Central memory CD8-positive, alpha-beta T cell (primary cell): Measurements from ENCODE around the gene DCLRE1C.
"Not testable (repeated sequence)": the region's sequence is repeated elsewhere in the genome, so short reads cannot be mapped to it uniquely, and the experiment has no call there.

Experiments used
- ATAC-seq: fragments of 150-1000 bp; cut with Tn5 transposase; replicated peaks from 2 replicates; pipeline ENCODE4 v1.10.0; 2022; ENCODE audit warnings: mild to moderate bottlenecking, moderate FRiP score, moderate number of reproducible peaks; ENCODE audit not compliant: poor library complexity, severe bottlenecking; ENCODE audit errors: extremely low read depth
- DNase-seq, 2 donors: peaks; one replicate each; pipeline ENCODE4 v3.0.0; 2021; ENCODE audit warnings: low spot score in 2 of 2
- H3K27ac Mint-ChIP-seq: one replicate; pipeline ENCODE4 v1.8.0; 2022; ENCODE audit warnings: low read depth, mild to moderate bottlenecking, moderate library complexity, mixed read lengths
- H3K27me3 Mint-ChIP-seq: one replicate; pipeline ENCODE4 v1.8.0; 2022; ENCODE audit warnings: mixed read lengths
- H3K36me3 Mint-ChIP-seq: one replicate; pipeline ENCODE4 v1.8.0; 2022; ENCODE audit warnings: mild to moderate bottlenecking, moderate library complexity, mixed read lengths; ENCODE audit not compliant: insufficient read depth
- H3K4me1 Mint-ChIP-seq: one replicate; pipeline ENCODE4 v1.8.0; 2022; ENCODE audit warnings: mixed read lengths
- H3K4me3 Mint-ChIP-seq: one replicate; pipeline ENCODE4 v1.8.0; 2022; ENCODE audit warnings: mild to moderate bottlenecking, moderate library complexity, mixed read lengths
- H3K9me3 Mint-ChIP-seq: one replicate; pipeline ENCODE4 v1.8.0; 2022; ENCODE audit warnings: mixed read lengths

Gene DCLRE1C

DNA sequence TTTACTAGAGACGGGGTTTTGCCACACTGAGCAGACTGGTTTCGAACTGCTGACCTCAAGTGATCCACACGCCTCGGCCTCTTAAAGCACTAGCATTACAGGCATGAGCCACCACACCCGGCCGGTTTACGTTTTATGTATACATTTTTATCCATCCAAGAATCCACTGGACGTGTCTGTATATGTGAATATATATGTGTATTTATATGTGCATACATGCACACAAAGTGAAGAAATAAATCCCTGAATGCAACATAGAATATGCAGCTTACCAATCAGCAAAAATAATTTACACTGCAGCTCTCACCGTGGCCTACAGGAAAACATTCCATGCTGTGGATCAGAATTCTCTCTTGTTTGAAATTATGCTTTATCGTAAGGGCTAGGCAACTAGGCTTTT, 23.3 kb downstream of the DCLRE1C start:
- no peaks in the 10 kb centered on the region for H3K27me3 Mint-ChIP-seq
- no peak overlapping the region for H3K4me3 Mint-ChIP-seq
- no peak for DNase-seq
- no peaks in the 10 kb centered on the region for H3K9me3 Mint-ChIP-seq
- peaks cover 78% of the 10 kb centered on the region for H3K36me3 Mint-ChIP-seq
- H3K4me1 Mint-ChIP-seq: no peaks in the 10 kb centered on the region
- H3K27ac Mint-ChIP-seq: no peak overlapping the region
- ATAC-seq: no peak

DNA sequence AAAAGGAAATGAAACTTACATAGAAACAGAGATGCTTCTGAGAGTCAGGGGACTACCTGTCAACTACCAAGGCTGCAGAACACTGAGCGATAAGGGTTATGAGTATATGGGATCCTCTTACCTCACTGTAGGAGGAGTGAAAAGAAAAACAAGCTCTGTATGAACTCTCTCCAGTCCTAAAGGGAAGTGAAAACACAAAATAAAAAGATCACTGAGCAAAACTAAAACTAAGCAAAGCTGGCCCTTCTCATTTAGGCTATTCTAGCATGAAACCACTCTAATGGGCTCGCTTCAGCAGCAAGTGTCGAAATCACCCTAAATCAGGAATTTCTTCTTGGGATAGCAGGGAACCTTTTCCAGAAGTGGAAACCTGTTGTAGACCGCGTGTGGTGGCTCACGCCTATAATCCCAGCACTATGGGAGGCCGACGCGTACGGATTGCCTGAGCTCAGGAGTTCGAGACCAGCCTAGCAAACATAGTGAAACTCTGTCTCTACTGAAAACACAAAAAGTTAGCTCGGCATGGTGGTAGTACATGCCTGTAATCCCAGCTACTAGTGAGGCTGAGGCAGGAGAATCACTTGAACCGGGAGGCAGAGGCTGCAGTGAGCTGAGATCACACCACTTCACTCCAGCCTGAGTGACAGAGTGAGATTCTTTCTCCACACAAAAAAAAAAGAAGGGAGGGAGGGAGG, 27.0 kb downstream of the DCLRE1C start:
- DNase-seq (no peak), ATAC-seq (no peak)
- peaks cover 67% of the 10 kb centered on the region for H3K36me3 Mint-ChIP-seq
- no peaks in the 10 kb centered on the region for H3K9me3 Mint-ChIP-seq
- H3K27me3 Mint-ChIP-seq: no peaks in the 10 kb centered on the region
- no peak overlapping the region for H3K4me3 Mint-ChIP-seq
- H3K4me1 Mint-ChIP-seq: no peaks in the 10 kb centered on the region
- no peak overlapping the region for H3K27ac Mint-ChIP-seq

DNA sequence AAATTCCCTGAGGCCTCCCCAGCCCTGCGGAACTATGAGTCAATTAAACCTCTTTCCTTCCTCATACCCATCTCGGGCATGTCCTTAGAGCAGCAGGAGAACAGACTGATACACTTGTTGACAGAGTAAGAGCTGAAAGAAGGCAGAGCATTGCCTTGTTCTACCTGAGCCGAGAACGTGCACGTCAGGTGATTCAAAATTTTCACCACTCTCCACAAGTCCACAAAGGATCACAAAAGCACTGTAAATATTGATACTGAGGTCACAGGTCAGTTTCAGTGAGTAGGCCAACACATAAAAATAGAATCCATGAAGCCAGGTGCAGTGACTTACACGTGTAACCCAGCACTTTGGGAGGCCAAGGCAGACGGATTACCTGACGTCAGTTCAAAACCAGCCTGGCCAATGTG, 27.8 kb downstream of the DCLRE1C start:
- no peaks in the 10 kb centered on the region for H3K9me3 Mint-ChIP-seq
- no peaks in the 10 kb centered on the region for H3K4me1 Mint-ChIP-seq
- H3K4me3 Mint-ChIP-seq: no peak overlapping the region
- DNase-seq: no peak
- ATAC-seq: no peak
- no peak overlapping the region for H3K27ac Mint-ChIP-seq
- no peaks in the 10 kb centered on the region for H3K27me3 Mint-ChIP-seq
- H3K36me3 Mint-ChIP-seq: peaks cover 68% of the 10 kb centered on the region

DNA sequence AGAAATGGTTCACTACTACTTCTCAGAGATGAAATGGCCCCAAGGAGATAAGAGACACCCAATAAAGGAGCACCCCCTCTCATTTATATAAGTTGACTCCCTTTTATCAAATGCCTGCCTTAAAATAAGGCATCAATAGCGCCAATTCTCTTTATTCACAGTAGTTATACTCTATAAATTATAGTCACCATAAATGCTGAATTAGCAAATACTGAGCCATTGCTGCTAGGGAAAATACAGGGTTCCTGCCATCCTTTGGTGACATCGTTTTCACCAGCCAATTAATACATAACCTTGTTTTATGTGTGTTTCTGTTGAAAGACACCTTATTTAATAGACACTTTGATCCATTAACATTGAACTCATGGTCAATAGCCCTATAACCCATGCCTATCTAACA, 28.6 kb downstream of the DCLRE1C start:
- no peaks in the 10 kb centered on the region for H3K9me3 Mint-ChIP-seq
- H3K27me3 Mint-ChIP-seq: no peaks in the 10 kb centered on the region
- no peak for DNase-seq
- H3K4me1 Mint-ChIP-seq: no peaks in the 10 kb centered on the region
- H3K36me3 Mint-ChIP-seq: peaks cover 70% of the 10 kb centered on the region
- no peak for ATAC-seq
- no peak overlapping the region for H3K27ac Mint-ChIP-seq
- no peak overlapping the region for H3K4me3 Mint-ChIP-seq

DNA sequence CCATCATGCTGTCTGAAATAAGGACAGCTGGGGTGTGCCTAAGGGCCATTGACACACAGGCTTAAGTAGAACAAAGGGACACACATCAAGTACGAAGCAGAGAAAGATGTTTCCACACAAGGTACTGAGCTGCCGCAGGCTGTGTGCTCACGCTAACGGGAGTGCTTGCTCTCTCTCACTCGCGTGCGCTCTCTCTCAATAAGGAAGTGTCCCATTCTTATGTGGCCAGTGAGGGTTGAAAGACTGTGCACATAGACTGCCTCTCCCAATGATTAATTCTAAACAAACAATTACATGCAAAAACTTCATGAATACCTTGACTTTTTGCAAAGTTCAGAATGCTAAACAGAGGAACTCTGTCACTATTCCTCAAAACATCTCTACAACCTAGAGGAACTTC, 29.9 kb downstream of the DCLRE1C start:
- DNase-seq (no peak), ATAC-seq (no peak)
- Mint-ChIP-seq H3K9me3 (no peaks in the 10 kb centered on the region), H3K4me3 (no peak overlapping the region), H3K4me1 (no peaks in the 10 kb centered on the region), H3K27ac (no peak overlapping the region), H3K27me3 (no peaks in the 10 kb centered on the region), H3K36me3 (peaks cover 73% of the 10 kb centered on the region)

DNA sequence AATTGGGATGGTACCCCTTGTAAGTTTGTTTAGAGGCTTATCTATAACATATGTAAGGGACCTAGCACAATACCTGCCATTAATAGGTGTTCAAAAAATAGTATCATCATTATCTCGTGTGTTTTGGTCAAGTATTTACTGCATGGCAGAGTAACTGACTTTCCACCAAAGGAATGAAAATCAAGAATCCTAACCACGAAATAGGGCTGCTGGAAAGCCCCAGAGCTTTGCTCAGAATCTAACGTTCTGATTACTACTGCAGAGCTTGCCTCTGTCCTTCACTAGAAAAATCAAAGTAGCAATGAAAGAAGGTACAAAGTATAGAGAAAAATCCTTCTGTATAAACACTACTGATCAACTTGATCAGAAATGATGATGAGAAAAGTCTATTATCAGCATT, 34.9 kb downstream of the DCLRE1C start:
- Mint-ChIP-seq H3K27ac (no peak overlapping the region), H3K4me1 (peaks cover 16% of the 10 kb centered on the region), H3K36me3 (peaks cover 78% of the 10 kb centered on the region), H3K27me3 (no peaks in the 10 kb centered on the region), H3K9me3 (no peaks in the 10 kb centered on the region), H3K4me3 (no peak overlapping the region)
- ATAC-seq (no peak), DNase-seq (no peak)

DNA sequence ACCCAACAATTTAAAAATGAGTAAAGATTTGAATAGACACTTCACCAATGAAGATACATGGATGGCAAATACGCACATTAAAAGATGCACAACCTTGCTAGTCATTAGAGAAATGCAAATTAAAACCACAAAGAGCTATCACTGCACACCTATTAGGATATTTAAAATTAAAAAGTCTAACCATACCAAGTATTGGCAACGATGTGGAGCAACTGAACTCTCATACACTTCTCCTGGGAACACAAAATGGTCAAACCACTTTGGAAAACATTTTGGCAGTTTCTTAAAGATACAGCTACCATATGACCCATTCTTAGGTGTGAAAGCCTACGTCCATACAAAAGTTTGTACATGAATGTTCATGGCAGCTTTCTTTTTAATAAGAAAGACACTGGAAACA, 36.1 kb downstream of the DCLRE1C start:
- no peaks in the 10 kb centered on the region for H3K9me3 Mint-ChIP-seq
- no peak for DNase-seq
- H3K36me3 Mint-ChIP-seq: peaks cover 85% of the 10 kb centered on the region
- no peak for ATAC-seq
- no peak overlapping the region for H3K27ac Mint-ChIP-seq
- H3K4me3 Mint-ChIP-seq: no peak overlapping the region
- peaks cover 21% of the 10 kb centered on the region for H3K4me1 Mint-ChIP-seq
- no peaks in the 10 kb centered on the region for H3K27me3 Mint-ChIP-seq

DNA sequence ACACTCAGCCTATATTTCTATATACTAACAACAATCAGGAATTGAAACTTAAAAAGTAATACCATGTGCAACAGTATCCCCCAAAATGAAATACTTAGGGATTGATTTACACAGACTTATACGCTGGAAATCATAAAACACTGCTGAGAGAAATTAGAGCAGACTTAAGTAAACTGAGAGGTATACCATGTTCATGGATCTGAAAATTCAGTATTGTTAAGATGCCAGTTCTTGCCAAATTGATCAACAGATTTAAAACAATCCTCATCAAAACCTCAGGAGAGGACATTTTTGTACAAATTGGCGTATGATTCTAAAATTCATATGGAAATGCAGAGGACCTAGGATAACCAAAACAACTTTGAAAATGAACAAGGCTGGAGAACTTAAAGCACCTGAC, 37.3 kb downstream of the DCLRE1C start:
- no peak for DNase-seq
- Mint-ChIP-seq H3K27me3 (no peaks in the 10 kb centered on the region), H3K27ac (no peak overlapping the region), H3K4me3 (no peak overlapping the region), H3K36me3 (peaks cover 80% of the 10 kb centered on the region), H3K9me3 (no peaks in the 10 kb centered on the region), H3K4me1 (peaks cover 23% of the 10 kb centered on the region)
- no peak for ATAC-seq

DNA sequence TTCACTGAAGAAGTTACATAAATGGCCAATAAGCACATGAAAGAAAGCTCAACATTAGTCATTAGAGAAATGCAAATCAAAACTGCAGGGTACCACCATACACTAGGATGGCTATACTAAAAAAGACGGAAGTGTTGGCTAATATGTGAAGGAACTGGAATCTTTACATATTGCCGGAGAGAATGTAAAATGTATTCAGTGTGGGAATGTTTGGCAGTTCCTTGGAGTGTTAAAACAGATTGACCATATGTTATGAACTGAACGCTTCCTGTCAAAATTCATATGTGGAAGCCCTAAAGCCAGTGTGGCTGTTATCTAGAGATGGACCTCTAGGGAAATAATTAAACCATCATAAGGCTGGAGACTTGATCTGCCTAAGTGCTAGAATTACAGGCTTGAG, 42.1 kb downstream of the DCLRE1C start:
- H3K4me3 Mint-ChIP-seq: no peak overlapping the region
- no peaks in the 10 kb centered on the region for H3K27me3 Mint-ChIP-seq
- no peak overlapping the region for H3K27ac Mint-ChIP-seq
- H3K36me3 Mint-ChIP-seq: peaks cover 76% of the 10 kb centered on the region
- H3K9me3 Mint-ChIP-seq: no peaks in the 10 kb centered on the region
- DNase-seq (no peak), ATAC-seq (no peak)
- peaks cover 34% of the 10 kb centered on the region for H3K4me1 Mint-ChIP-seq

DNA sequence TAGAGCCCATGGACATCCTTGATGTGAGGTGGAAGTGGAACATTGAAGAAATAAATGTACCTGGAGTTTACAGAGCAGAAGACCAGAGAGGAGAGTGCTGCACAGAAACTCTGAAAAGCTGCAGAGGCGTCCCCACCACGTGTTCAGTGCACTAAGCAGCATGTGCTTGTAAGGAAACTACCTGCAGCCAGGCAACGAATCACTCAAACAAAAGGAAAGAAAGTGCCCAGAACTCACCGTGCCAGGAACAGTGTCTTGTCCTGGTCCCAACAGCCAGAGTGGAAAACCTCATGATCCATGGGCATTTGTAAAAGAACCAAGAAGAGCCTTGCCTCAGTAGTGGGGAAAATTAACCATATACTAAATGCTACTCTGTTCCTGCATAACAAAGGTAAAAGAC, 42.9 kb downstream of the DCLRE1C start:
- ATAC-seq: no peak
- no peak overlapping the region for H3K27ac Mint-ChIP-seq

DNA sequence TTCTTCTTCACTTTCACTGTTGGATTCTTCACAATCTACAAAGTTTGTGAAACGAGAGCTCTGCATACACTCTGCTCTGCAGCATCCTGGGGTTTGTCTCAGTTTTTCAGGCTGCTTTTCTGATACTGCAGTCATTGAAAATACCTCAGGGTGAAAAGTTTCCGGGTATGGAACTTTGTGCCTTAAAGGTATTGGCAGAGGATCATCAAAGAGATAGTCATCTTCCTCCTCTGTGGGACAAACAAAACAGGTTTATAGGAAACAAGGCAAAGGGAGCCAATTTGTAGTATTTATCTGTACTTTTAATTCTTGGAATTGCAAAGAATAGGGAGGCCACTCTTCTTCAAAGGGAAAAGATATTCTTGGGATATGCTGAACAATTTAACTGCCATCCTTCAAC, 44.8 kb downstream of the DCLRE1C start:
- DNase-seq: no peak
- H3K27ac Mint-ChIP-seq: peak overlapping the region; percentile 22
- no peak overlapping the region for H3K4me3 Mint-ChIP-seq
- H3K4me1 Mint-ChIP-seq: peaks cover 19% of the 10 kb centered on the region
- H3K27me3 Mint-ChIP-seq: no peaks in the 10 kb centered on the region
- ATAC-seq: no peak
- peaks cover 54% of the 10 kb centered on the region for H3K36me3 Mint-ChIP-seq
- no peaks in the 10 kb centered on the region for H3K9me3 Mint-ChIP-seq

More for the DNA sequence above, 42.9 kb downstream of the DCLRE1C start:
- no peak for DNase-seq
- peaks cover 31% of the 10 kb centered on the region for H3K4me1 Mint-ChIP-seq
- H3K9me3 Mint-ChIP-seq: no peaks in the 10 kb centered on the region
- H3K27me3 Mint-ChIP-seq: no peaks in the 10 kb centered on the region
- no peak overlapping the region for H3K4me3 Mint-ChIP-seq
- H3K36me3 Mint-ChIP-seq: peaks cover 67% of the 10 kb centered on the region

DNA sequence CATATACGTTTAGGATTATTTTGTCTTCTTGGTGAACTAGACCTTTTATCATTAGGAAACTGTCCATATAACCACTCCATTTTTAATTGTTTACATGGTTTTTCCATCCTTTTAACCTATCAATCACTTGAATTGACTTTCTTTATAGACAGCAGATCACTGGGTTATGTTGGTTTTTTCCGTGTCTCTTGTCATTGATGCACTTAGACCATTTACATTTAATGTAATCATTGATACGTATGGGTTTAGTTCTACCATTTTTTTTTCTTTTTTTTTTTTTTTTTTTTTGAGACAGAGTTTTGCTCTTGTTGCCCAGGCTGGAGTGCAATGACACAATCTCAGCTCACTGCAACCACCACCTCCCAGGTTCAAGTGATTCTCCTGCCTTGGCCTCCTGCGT, 46.3 kb downstream of the DCLRE1C start:
- not testable (repeated sequence) for H3K9me3 Mint-ChIP-seq, DNase-seq, ATAC-seq, H3K4me3 Mint-ChIP-seq, H3K27me3 Mint-ChIP-seq, H3K27ac Mint-ChIP-seq
- peaks cover 43% of the 10 kb centered on the region for H3K36me3 Mint-ChIP-seq
- H3K4me1 Mint-ChIP-seq: peaks cover 13% of the 10 kb centered on the region

DNA sequence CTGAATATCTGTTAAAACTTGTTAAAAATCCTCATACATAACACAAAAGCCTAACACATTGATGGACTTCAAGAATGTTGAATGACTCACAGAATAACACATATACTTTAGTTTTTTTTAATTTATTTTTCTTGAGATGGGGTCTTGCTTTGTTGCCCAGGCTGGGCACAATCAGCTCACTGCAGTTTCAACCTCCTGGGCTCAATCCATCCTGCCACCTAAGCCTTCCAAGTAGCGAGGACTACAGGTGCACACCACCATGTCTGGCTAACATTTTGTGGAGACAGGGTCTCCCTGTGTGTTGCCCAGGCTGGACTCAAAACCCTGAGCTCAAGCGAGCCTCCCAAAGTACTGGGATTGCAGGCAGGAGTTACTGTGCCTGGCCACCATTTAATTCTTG, 47.1 kb downstream of the DCLRE1C start:
- H3K27ac Mint-ChIP-seq: no peak overlapping the region

More for the DNA sequence above, 47.1 kb downstream of the DCLRE1C start:
- no peaks in the 10 kb centered on the region for H3K9me3 Mint-ChIP-seq
- ATAC-seq (no peak), DNase-seq (no peak)
- H3K36me3 Mint-ChIP-seq: peaks cover 41% of the 10 kb centered on the region
- H3K27me3 Mint-ChIP-seq: no peaks in the 10 kb centered on the region
- no peak overlapping the region for H3K4me3 Mint-ChIP-seq
- H3K4me1 Mint-ChIP-seq: peaks cover 13% of the 10 kb centered on the region
